OCI-LY7 (cell line): ENCODE data around the gene DENND2A. TPM values are rescaled to one million over a fixed set of nuclear protein-coding genes. Genes with fewer than 3 reads are reported as not detected.

ENCODE experiments used
- BruUV-seq: library from RNA; stranded (reverse); fragments of 400-500 nt; replicated peaks from 2 replicates; lab custom pipeline; 2021; lab: Mats Ljungman, UMichigan
- CTCF ChIA-PET: fragments of 300-600 bp; sonication (Branson Sonifier 250); formaldehyde crosslinking; loops from one replicate; lab custom pipeline; 2022; ENCODE audit warnings: antibody characterized with exemption; ENCODE audit not compliant: unreplicated experiment; lab: Charles Lee
- POLR2A ChIA-PET: fragments of 300-600 bp; sonication (Branson Sonifier 250); formaldehyde crosslinking; loops from one replicate; lab custom pipeline; 2022; ENCODE audit warnings: antibody characterized with exemption; lab: Charles Lee
- DNase-seq: peaks from one replicate; pipeline ENCODE4 v3.0.0-alpha.2; 2015; ENCODE audit warnings: low spot score
- H2AFZ ChIP-seq: fragments of 200-600 bp; sonication (generic), shearing (Covaris generic); 2 replicates; pipeline ENCODE4 v1.6.1; 2014; ENCODE audit warnings: mild to moderate bottlenecking, antibody characterized with exemption, low read length, moderate library complexity
- H3K27ac ChIP-seq: fragments of 200-600 bp; sonication (generic); 2 replicates; pipeline ENCODE4 v1.5.1; 2014; ENCODE audit warnings: mixed run types, low read depth, mild to moderate bottlenecking, moderate library complexity, low read length, inconsistent platforms; ENCODE audit not compliant: poor library complexity, severe bottlenecking
- H3K36me3 ChIP-seq: fragments of 200-600 bp; sonication (generic); 2 replicates; pipeline ENCODE4 v1.6.1; 2014; ENCODE audit warnings: mild to moderate bottlenecking, antibody characterized with exemption, low read length, moderate library complexity, mixed read lengths; ENCODE audit not compliant: insufficient read depth
- H3K4me1 ChIP-seq: fragments of 200-600 bp; sonication (generic); 2 replicates; pipeline ENCODE4 v1.5.1; 2014; ENCODE audit warnings: mild to moderate bottlenecking, low read length; ENCODE audit not compliant: insufficient read depth, poor library complexity, severe bottlenecking
- H3K4me2 ChIP-seq: fragments of 200-600 bp; sonication (generic); 2 replicates; pipeline ENCODE4 v1.6.1; 2014; ENCODE audit warnings: mild to moderate bottlenecking, low read length
- H3K4me3 ChIP-seq: fragments of 200-600 bp; sonication (generic); 2 replicates; pipeline ENCODE4 v1.5.1; 2014; ENCODE audit warnings: mild to moderate bottlenecking, low read depth, low read length; ENCODE audit not compliant: poor library complexity, severe bottlenecking
- H3K79me2 ChIP-seq: fragments of 200-600 bp; sonication (generic); 2 replicates; pipeline ENCODE4 v1.6.1; 2016; ENCODE audit warnings: low read depth, mild to moderate bottlenecking, low read length, moderate library complexity, mixed read lengths; ENCODE audit not compliant: insufficient read depth
- H3K9me2 ChIP-seq: fragments of 200-600 bp; sonication (generic); 2 replicates; pipeline ENCODE4 v1.6.1; 2016; ENCODE audit warnings: mild to moderate bottlenecking, low read length, mixed read lengths; ENCODE audit not compliant: insufficient read depth
- H3K9me3 ChIP-seq: fragments of 200-600 bp; sonication (generic); 2 replicates; pipeline ENCODE4 v1.6.1; 2014; ENCODE audit warnings: mild to moderate bottlenecking, mixed run types, low read length, mixed read lengths
- H4K20me1 ChIP-seq: fragments of 200-600 bp; sonication (generic); 2 replicates; pipeline ENCODE4 v1.6.1; 2014; ENCODE audit warnings: mild to moderate bottlenecking, antibody characterized with exemption, low read length, moderate library complexity, mixed read lengths; ENCODE audit not compliant: insufficient read depth
- EZH2phosphoT487 ChIP-seq: fragments of 200-600 bp; sonication (generic); IDR thresholded peaks from 2 replicates; pipeline ENCODE4 v1.6.1; 2018; ENCODE audit warnings: low read depth, borderline replicate concordance, mild to moderate bottlenecking, mixed run types, antibody characterized with exemption, low read length, moderate library complexity, mixed read lengths
- intact Hi-C: fragments of 100-400 bp; cut with micrococcal nuclease; formaldehyde crosslinking; loops from one replicate; pipeline ENCODE4 v1.10.0; 2022; ENCODE audit not compliant: unreplicated experiment
- total RNA-seq, 2 experiments: library from RNA; depleted of rRNA in 1 of 2; stranded (reverse); fragments of >200 nt in 1 of 2; shearing (Covaris generic) in 1 of 2; gene quantifications; 2 replicates each; pipeline ENCODE4 v1.2.3, GENCODE V29; 2014 to 2022
- TF ChIP-seq, protein P1 (sequence below): fragments of 200-600 bp; sonication (generic); conservative IDR thresholded peaks from 2 replicates; pipeline ENCODE4 v1.5.1; 2014; ENCODE audit warnings: mild to moderate bottlenecking, antibody characterized with exemption, low read length, moderate library complexity, mixed read lengths

The DENND2A gene
- total RNA-seq, 2 experiments from 2014 or later, result 0.13 to 0.35 TPM

DNA sequence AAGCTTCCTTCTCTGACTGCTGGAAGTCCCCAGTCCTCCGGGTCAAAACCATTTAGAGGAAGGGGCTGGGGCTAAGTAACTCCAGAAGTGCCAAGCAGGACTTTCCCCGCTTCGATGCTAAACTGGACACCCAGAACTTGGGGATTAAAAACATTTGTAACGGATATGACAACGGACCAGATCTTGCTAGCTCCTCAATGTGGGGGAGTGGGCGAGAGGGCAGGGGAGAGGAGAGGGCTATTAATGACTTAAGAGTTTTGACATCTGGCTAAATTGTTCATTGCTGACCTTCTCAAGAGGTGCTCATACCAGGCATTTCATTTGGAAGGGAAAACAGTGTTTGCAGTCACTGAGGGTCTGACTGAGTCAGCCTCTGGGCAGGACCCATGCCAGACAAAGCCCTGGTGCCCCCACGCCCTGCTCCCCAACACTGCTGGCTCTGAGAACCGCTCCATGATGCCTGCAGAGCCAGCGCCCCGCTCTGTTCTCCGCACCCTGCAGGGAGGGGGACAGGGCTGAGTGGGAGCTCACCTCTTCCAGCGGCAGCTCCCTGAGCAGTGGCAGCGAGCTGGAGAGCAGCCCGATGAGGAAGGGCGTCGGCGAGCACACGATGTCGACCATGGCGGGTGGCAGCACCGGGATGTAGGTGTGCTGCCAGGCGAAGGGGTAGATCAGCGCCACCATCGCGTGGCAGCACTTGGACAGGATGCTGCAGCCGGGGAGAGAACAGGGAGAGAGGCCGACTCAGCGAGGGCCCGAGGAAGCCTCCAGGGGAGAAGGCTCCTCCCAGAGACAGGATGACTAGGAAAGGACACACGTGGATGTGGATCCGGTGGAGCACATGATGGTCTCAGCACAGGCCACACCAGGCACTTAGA is 113.6 kb downstream of the DENND2A start:
- BruUV-seq, result no TSS peak
- Histone ChIP-seq H3K79me2 (no peaks in the 10 kb centered on the region), H4K20me1 (no peaks in the 10 kb centered on the region), H3K4me1 (no peaks in the 10 kb centered on the region), H3K36me3 (no peaks in the 10 kb centered on the region), H3K9me3 (no peaks in the 10 kb centered on the region), H2AFZ (no peak overlapping the region), H3K4me3 (no peak overlapping the region), H3K4me2 (no peak overlapping the region), H3K27ac (no peak overlapping the region), H3K9me2 (no peaks in the 10 kb centered on the region)
- TF ChIP-seq EZH2phosphoT487, result no peak
- TF ChIP-seq, protein P1, sequence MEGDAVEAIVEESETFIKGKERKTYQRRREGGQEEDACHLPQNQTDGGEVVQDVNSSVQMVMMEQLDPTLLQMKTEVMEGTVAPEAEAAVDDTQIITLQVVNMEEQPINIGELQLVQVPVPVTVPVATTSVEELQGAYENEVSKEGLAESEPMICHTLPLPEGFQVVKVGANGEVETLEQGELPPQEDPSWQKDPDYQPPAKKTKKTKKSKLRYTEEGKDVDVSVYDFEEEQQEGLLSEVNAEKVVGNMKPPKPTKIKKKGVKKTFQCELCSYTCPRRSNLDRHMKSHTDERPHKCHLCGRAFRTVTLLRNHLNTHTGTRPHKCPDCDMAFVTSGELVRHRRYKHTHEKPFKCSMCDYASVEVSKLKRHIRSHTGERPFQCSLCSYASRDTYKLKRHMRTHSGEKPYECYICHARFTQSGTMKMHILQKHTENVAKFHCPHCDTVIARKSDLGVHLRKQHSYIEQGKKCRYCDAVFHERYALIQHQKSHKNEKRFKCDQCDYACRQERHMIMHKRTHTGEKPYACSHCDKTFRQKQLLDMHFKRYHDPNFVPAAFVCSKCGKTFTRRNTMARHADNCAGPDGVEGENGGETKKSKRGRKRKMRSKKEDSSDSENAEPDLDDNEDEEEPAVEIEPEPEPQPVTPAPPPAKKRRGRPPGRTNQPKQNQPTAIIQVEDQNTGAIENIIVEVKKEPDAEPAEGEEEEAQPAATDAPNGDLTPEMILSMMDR, result no peak
- POLR2A ChIA-PET, result no interaction called here
- no peak for DNase-seq
- CTCF ChIA-PET, result no interaction called here
- intact Hi-C loops, result no loop called here

DNA sequence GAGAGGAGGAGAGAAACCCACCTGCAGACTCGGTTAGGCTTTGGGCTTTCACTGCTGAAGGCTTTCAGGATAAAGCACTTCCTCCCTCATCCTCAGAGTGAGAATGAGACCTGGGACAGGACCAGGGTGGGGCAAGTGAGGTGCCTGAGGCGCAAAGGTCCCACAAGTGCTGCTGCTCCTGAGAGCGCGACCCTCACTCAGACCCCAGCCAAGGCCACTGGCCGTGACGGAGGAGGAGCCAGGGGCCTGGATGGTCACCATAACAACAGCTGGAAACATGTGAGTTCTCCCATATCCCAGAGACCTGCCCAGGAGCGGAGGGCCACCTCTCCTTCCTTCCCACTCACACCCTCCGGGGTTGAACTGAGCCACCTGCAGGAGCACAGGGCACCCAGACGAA is 114.4 kb downstream of the DENND2A start:
- intact Hi-C loops, result no loop called here
- POLR2A ChIA-PET, result no interaction called here
- Histone ChIP-seq H3K9me2 (no peaks in the 10 kb centered on the region), H3K79me2 (no peaks in the 10 kb centered on the region), H3K4me1 (no peaks in the 10 kb centered on the region), H3K9me3 (no peaks in the 10 kb centered on the region), H3K27ac (no peak overlapping the region), H3K4me3 (no peak overlapping the region), H3K36me3 (no peaks in the 10 kb centered on the region), H3K4me2 (no peak overlapping the region), H2AFZ (no peak overlapping the region), H4K20me1 (no peaks in the 10 kb centered on the region)
- DNase-seq, result no peak
- CTCF ChIA-PET, result interaction anchor here (0.5 kb wide), 1 partner anchor 1883 kb away, joined by 4 read pairs; no protein-coding TSS in a partner anchor
- TF ChIP-seq EZH2phosphoT487, result no peak
- TF ChIP-seq, protein P1, result no peak
- no TSS peak for BruUV-seq

DNA sequence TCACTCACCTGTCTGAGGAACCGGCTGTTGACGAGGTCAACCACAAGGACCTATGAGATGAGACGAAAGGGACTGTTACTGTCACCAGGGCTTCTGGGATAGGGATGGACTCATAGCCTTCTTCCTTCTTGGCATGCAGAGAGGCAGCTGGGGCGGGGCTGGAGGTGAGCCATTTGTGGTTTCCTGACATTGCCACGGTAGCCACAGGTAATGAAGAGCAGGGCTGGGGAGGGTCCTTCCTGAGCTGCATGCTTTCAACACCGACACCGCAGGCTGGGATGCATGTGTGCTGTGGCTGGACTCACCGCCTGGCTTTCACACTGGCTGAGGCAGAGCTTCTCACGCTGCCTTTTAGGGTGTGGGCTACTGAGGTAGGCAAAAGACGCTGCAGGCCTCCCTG is 114.9 kb downstream of the DENND2A start:
- H3K4me2 ChIP-seq, result no peak overlapping the region
- no peaks in the 10 kb centered on the region for H3K79me2 ChIP-seq
- no peaks in the 10 kb centered on the region for H3K9me2 ChIP-seq
- POLR2A ChIA-PET, result no interaction called here
- no peaks in the 10 kb centered on the region for H3K9me3 ChIP-seq
- no peak overlapping the region for H3K4me3 ChIP-seq
- no peak overlapping the region for H3K27ac ChIP-seq
- no peaks in the 10 kb centered on the region for H3K36me3 ChIP-seq
- H3K4me1 ChIP-seq, result no peaks in the 10 kb centered on the region
- H4K20me1 ChIP-seq, result no peaks in the 10 kb centered on the region
- no TSS peak for BruUV-seq
- CTCF ChIA-PET, result interaction anchor here (0.5 kb wide), 1 partner anchor 1882 kb away, joined by 4 read pairs; no protein-coding TSS in a partner anchor
- no peak for TF ChIP-seq EZH2phosphoT487
- TF ChIP-seq, protein P1, result no peak
- intact Hi-C loops, result no loop called here
- DNase-seq, result no peak
- H2AFZ ChIP-seq, result no peak overlapping the region
